ENCODE results near the gene ZNF628.

GRCh38 chr19:55527197-55528029, 51.0 kb downstream of the ZNF628 start:
- TF ChIP-seq CTCF (IDR thresholded peaks at IDR 0.05) (no peak), ZFX (IDR thresholded peaks at IDR 0.05; ENCODE audit: borderline replicate concordance) (no peak)

Data from 22Rv1 (cell line).